GM18870 (cell line): ENCODE measurements around the gene STARD3.

Experiments used
- ATAC-seq: cut with Tn5 transposase; IDR thresholded peaks from one replicate; pipeline ENCODE4 v1.9.1; 2021; ENCODE audit warnings: moderate library complexity; ENCODE audit not compliant: unreplicated experiment

The STARD3 gene

GRCh38 chr17:39658346-39658745 lies 21.4 kb downstream of the STARD3 start:
- ATAC-seq, result no peak

- no peak for ATAC-seq
Observed at GRCh38 chr17:39658760-39659159, 21.8 kb downstream of the STARD3 start.

- ATAC-seq, result no peak
Observed at GRCh38 chr17:39659279-39660010, 22.5 kb downstream of the STARD3 start.

GRCh38 chr17:39660011-39660360 lies 23.0 kb downstream of the STARD3 start:
- ATAC-seq, result no peak

- ATAC-seq, result no peak
Observed at GRCh38 chr17:39660397-39661385, 23.7 kb downstream of the STARD3 start.

- ATAC-seq, result no peak
Observed at GRCh38 chr17:39661744-39662541, 25.0 kb downstream of the STARD3 start.

GRCh38 chr17:39662551-39663339 lies 25.8 kb downstream of the STARD3 start:
- no peak for ATAC-seq

GRCh38 chr17:39663340-39663687 lies 26.4 kb downstream of the STARD3 start:
- ATAC-seq, result no peak

GRCh38 chr17:39663688-39664580 lies 27.0 kb downstream of the STARD3 start:
- ATAC-seq, result no peak

GRCh38 chr17:39664581-39665561 lies 27.9 kb downstream of the STARD3 start, which contains the start of gene TCAP:
TCAP (plus strand) TSS chr17:39665349; CDS start chr17:39665360, 11 bp downstream.
- no peak for ATAC-seq

- ATAC-seq, result no peak
Observed at GRCh38 chr17:39665642-39666224, 28.8 kb downstream of the STARD3 start.

- ATAC-seq, result no peak
Observed at GRCh38 chr17:39666231-39666600, 29.3 kb downstream of the STARD3 start.

- ATAC-seq, result no peak
Observed at GRCh38 chr17:39666601-39667261, 29.8 kb downstream of the STARD3 start.

- no peak for ATAC-seq
Observed at GRCh38 chr17:39667262-39667944, 30.5 kb downstream of the STARD3 start.

GRCh38 chr17:39667945-39668924 lies 31.3 kb downstream of the STARD3 start, which contains the start of gene PNMT:
PNMT (plus strand) TSS chr17:39668453; CDS start chr17:39668476, 23 bp downstream.
- no peak for ATAC-seq
